GM18505 (cell line): ENCODE measurements around the gene IL17RB.

Experiments used
- ATAC-seq: cut with Tn5 transposase; IDR thresholded peaks from one replicate; pipeline ENCODE4 v1.9.1; 2021; ENCODE audit not compliant: unreplicated experiment
- POLR2A ChIP-seq: IDR thresholded peaks from 4 replicates; pipeline ENCODE4 v1.6.1; 2011; ENCODE audit warnings: borderline replicate concordance; ENCODE audit not compliant: insufficient read depth, insufficient read length; ENCODE audit errors: extremely low read depth

IL17RB gene

GRCh38 chr3:53828581-53828980, 17.8 kb upstream of the IL17RB start:
- no peak for ATAC-seq
- TF ChIP-seq POLR2A = no peak

GRCh38 chr3:53829605-53830004, 16.8 kb upstream of the IL17RB start:
- no peak for ATAC-seq
- TF ChIP-seq POLR2A = no peak

GRCh38 chr3:53830944-53831343, 15.4 kb upstream of the IL17RB start:
- ATAC-seq = no peak

GRCh38 chr3:53833053-53833645, 13.2 kb upstream of the IL17RB start:
- TF ChIP-seq POLR2A = no peak
- ATAC-seq = no peak

More at GRCh38 chr3:53830944-53831343, 15.4 kb upstream of the IL17RB start:
- no peak for TF ChIP-seq POLR2A

GRCh38 chr3:53833700-53834099, 12.7 kb upstream of the IL17RB start:
- ATAC-seq = no peak
- TF ChIP-seq POLR2A = no peak

GRCh38 chr3:53834429-53835095, 11.8 kb upstream of the IL17RB start:
- ATAC-seq = no peak
- TF ChIP-seq POLR2A = no peak

- no peak for ATAC-seq
- no peak for TF ChIP-seq POLR2A
These were observed 11.1 kb upstream of the IL17RB start for GRCh38 chr3:53835257-53835656.

GRCh38 chr3:53836084-53836872, 10.1 kb upstream of the IL17RB start:
- no peak for ATAC-seq
- TF ChIP-seq POLR2A = no peak

- ATAC-seq = no peak
- no peak for TF ChIP-seq POLR2A
These were observed 9.0 kb upstream of the IL17RB start for GRCh38 chr3:53837331-53837730.

GRCh38 chr3:53841296-53841695, 5.1 kb upstream of the IL17RB start:
- ATAC-seq = no peak
- no peak for TF ChIP-seq POLR2A

- no peak for TF ChIP-seq POLR2A
- no peak for ATAC-seq
These were observed 3.8 kb upstream of the IL17RB start for GRCh38 chr3:53842436-53843194.

- TF ChIP-seq POLR2A = no peak
- ATAC-seq = peak; percentile 43
These were observed 2.9 kb upstream of the IL17RB start for GRCh38 chr3:53843195-53844177.

- TF ChIP-seq POLR2A = no peak
- ATAC-seq = no peak
These were observed 1.9 kb upstream of the IL17RB start for GRCh38 chr3:53844262-53845102.
